Fibroblast of pulmonary artery (primary cell): ENCODE measurements around the gene ABR.

ENCODE experiments used
- DNase-seq: peaks from one replicate; pipeline ENCODE4 v3.0.0-alpha.2; 2010; ENCODE audit warnings: low read depth
- H3K4me3 ChIP-seq: replicated peaks from 2 replicates; pipeline ENCODE4 v1.5.1; 2011; ENCODE audit warnings: low read depth, mild to moderate bottlenecking, control low read depth, low read length, moderate library complexity
- CTCF ChIP-seq: IDR thresholded peaks from 2 replicates; pipeline ENCODE4 v1.5.1; 2011; ENCODE audit warnings: mild to moderate bottlenecking, control low read depth, low read length, inconsistent platforms; ENCODE audit errors: missing control alignments

The ABR gene

DNA sequence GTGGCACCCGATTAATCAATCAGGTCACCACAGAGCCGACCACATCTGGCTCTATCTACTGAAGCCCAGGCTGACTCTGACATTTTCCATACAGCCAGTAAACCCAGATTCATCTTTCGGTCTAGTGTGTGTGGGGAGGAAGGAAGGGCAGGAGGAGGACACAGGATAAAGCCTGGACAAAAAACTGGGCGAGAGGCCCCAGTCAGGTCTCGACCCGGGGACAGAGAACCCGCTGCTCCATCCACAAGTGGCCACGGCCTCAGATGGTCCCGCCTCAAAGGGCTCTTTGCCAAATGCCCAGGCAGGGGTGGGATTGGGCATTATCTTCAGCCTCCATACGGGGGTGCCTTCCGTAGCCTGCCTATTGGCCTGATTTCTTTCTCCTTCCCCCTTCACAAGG, 7.8 kb downstream of the ABR start:
- no peak for DNase-seq
- H3K4me3 ChIP-seq: no peak overlapping the region
- TF ChIP-seq CTCF: no peak

- no peak overlapping the region for H3K4me3 ChIP-seq
- peak; percentile 5 for TF ChIP-seq CTCF
- no peak for DNase-seq
Observed at GRCh38 chr17:1170739-1171138, 9.0 kb downstream of the ABR start.

DNA sequence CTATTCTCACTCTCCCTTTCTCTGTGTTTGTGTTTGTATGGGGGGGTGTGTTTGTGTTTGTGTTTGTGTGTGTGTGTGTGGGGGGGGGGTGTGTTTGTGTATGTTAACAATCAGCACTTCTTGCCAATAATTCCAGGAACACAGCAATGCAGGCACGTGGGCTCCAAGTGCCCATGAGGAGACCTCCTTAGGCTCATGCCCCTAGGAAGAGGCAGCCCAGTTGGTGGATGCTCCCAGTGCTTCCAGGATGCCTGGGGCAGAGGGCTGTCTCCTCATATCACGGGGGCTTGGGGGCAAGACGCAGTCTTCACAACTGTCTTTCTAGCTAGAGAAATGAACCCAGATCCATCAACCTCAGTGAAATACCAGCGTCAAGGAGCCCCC, 9.9 kb downstream of the ABR start:
- TF ChIP-seq CTCF: no peak
- DNase-seq: no peak
- H3K4me3 ChIP-seq: no peak overlapping the region

- DNase-seq: no peak
- no peak for TF ChIP-seq CTCF
- H3K4me3 ChIP-seq: no peak overlapping the region
Observed at GRCh38 chr17:1169221-1169928, 10.4 kb downstream of the ABR start.

DNA sequence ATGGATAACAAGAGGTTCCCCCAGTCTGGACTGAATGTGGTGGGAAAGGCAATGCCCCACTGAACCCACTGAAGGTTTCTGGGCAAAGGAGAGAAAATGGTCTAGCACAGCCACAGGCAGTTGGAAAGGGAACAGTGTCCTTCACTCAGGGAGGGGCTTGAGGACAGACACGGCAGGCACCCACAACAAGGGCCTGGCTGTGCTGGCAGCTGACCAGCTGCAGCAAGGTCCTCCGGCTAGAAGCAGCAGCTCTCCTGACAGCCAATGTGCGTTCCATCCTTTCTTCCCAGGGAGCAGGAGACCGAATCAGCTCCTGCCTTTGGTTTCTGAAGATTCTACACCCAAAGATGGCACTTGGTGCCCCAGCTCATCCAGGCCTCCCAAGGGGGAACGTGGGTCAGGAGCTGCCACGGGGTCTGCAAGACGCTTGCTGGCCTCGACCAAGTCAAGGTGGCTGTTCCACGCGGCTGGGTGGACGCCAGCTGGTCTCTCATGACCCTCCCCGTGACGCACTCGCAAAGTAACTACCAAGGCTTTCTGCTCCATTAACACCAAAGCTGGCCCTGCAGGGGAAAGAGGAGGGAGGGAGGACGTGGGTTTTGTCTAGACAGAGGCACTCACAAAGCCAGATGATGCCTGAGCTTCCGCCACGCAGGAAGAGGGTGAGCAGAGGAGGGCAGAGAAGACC, 11.1 kb downstream of the ABR start:
- no peak for DNase-seq
- no peak overlapping the region for H3K4me3 ChIP-seq
- no peak for TF ChIP-seq CTCF

DNA sequence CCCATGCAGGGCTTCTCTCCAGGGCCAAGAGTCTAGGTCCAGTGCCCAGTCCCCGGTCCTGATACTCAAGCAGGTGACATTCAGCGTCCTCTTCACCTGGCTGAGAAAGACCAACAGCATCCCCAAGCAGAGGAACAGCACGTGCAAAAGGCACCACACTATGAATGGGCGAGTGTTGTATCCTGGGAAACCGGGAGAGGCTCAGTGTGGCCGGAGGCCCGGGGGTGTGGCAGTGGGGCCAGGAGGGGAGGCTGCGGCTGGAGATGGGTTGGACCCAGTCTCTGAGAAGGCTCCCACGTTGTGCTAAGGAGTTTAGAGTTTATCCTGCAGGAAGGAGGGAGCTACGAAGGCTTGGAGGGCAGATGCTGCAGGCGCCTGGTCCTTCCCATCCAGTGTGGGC, 13.5 kb downstream of the ABR start:
- H3K4me3 ChIP-seq: no peak overlapping the region
- TF ChIP-seq CTCF: no peak
- DNase-seq: no peak

- H3K4me3 ChIP-seq: no peak overlapping the region
- no peak for DNase-seq
- TF ChIP-seq CTCF: no peak
Observed at GRCh38 chr17:1165836-1166235, 13.9 kb downstream of the ABR start.
